ENCODE data around the gene RIPOR3.

The RIPOR3 gene

DNA sequence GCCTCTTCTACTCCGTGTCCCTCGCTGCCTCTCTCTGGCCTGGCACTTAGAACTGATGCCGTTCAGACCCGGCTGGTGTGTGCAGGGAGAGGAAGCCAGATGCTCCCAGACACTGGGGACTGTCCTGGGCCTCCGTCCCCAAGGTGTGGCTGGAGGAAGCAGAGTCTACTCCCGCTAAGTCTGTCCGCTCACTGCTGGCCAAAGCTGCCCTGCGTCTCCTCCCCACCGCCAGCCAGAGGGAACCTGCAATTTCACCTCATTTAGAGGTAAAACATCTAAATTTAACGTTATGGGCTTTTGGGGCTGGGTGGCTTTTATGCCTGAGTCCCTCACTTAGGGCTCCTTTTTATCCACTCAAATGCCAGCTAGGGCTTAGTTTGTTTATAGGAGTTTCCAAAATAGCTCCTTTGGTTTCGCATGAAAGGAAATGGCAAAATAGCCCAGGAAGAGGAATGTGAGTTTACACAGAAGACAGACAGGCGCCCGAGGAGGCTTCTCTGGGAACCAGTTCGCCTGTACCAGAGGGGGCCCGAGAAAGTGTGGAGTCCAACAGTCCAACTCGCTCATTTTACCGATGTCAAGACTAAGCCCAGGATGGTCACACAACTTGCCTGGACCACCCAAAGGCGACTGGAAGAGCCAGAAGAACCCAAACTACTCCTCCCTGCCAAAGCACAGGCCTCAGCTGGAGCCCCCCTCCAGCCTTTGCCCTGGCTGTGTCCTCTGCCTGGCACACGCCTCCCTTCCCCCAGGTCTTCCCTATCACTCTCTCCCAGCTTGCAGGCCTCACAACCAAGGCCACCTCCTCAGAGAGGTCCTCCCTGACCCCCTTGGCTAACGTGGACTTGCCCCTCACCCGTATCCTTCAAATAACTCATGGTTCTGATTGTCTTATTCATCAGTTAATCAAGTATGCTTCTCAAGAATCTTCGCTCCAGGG lies 54.5 kb downstream of the RIPOR3 start:
- ChIA-PET POLR2A (no interaction called here), CTCF (interaction anchor here (0.7 to 3.0 kb wide), 4 partner anchors 8 to 112 kb away, joined by 4 to 20 read pairs (median 8); no protein-coding TSS in a partner anchor)
- DNase-seq (ENCODE audit: extremely low spot score) = no peak
- TF ChIP-seq FOXA1 (IDR thresholded peaks at IDR 0.05) (no peak), HDGF (IDR thresholded peaks at IDR 0.05; ENCODE audit: borderline replicate concordance) (no peak), L3MBTL2 (conservative IDR thresholded peaks at IDR 0.05) (no peak), ARNT (IDR thresholded peaks at IDR 0.05) (no peak)

DNA sequence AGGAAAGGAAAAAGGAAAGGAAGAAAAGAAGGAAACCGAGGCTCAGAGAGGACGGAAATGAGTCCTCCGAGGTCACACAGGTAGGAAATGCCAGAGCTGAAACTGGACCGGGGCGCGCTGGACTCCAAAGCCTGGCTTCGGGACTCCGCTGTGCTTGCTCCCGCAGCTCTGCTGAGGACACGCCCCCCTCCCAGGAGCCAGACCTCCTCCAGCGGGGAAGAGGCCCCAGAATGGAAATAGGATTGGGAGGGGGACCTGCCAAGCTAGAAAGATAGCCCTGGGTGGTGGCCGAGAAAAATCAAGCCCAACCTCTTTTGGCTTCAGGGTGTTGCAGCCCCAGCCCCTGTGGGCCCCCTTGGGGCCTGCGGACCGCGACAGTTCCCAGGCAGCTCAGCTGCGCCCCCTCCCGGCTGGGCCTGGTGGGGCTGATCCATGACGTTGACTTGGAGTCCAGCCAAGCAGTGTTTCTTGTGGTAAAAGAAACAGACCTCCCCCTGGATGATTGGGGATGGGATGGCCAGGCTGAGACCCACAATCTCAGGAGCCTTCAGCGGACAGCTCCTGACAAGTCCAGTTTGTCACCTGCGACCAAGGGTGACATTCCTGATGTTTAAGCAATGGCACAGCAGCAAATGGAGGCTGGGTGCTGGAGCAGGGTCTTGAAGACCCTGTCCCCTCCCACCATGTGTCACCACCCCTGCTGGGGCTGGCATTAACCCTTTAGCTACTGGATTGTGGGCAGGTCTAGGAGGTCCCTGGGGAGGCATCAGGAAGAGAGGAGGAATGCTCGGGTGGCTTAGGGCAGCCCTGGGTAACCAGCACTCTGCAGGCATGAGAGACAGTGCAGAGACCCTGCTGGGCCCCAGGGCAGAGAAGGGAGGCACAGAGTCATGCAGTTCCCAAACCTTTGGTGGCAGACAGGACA lies 55.4 kb downstream of the RIPOR3 start:
- DNase-seq (ENCODE audit: extremely low spot score) = peak; percentile 91
- TF ChIP-seq CTBP1 (IDR thresholded peaks at IDR 0.05; ENCODE audit: borderline replicate concordance) (no peak), FOXA1 (IDR thresholded peaks at IDR 0.05) (no peak), BHLHE40 (IDR thresholded peaks at IDR 0.05; ENCODE audit: borderline replicate concordance) (no peak), L3MBTL2 (conservative IDR thresholded peaks at IDR 0.05) (no peak), SUZ12 (IDR thresholded peaks at IDR 0.05) (no peak), HDGF (IDR thresholded peaks at IDR 0.05; ENCODE audit: borderline replicate concordance) (no peak), ELF4 (IDR thresholded peaks at IDR 0.05) (no peak), ZNF384 (IDR thresholded peaks at IDR 0.05) (no peak), LEF1 (IDR thresholded peaks at IDR 0.05; ENCODE audit: borderline replicate concordance) (no peak), FOXM1 (IDR thresholded peaks at IDR 0.05; ENCODE audit: borderline replicate concordance) (no peak), ARNT (IDR thresholded peaks at IDR 0.05) (no peak), FOXK2 (IDR thresholded peaks at IDR 0.05) (no peak), PKNOX1 (IDR thresholded peaks at IDR 0.05) (no peak), TARDBP (IDR thresholded peaks at IDR 0.05) (no peak), SP1 (IDR thresholded peaks at IDR 0.05) (no peak), NFRKB (IDR thresholded peaks at IDR 0.05) (no peak)
- ChIA-PET CTCF (interaction anchor here (0.5 to 3.0 kb wide), 9 partner anchors 9 to 926 kb away, joined by 3 to 20 read pairs (median 5); partner anchors contain the start of gene BCAS4), POLR2A (no interaction called here)

- no peak for DNase-seq (ENCODE audit: extremely low spot score)
These were observed 56.3 kb downstream of the RIPOR3 start for GRCh38 chr20:50635014-50635557.

DNA sequence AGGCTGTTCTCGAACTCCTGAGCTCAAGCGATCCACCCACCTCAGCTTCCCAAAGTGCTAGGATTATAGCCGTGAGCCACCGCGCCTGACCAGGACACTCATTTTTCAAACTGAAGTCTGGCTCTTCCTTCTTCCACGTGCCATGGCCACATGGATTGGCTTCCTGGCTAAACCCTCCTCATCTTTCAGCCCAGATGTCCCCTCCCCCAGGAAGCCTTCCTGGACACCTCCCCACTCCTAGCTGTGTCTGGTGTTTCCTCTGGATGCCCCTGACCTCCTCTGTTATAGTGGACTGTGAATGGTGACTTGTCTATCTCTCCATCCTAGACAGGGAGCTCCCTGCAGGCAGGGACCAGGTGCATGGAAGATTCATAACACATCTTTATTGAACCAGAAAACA lies 57.2 kb downstream of the RIPOR3 start:
- TF ChIP-seq L3MBTL2 (conservative IDR thresholded peaks at IDR 0.05) (peak; percentile 35; the same call in 1 of the 2 replicates), NFRKB (IDR thresholded peaks at IDR 0.05) (no peak)
- POLR2A ChIA-PET = interaction anchor here (1.3 kb wide), 1 partner anchor 15 kb away, joined by 4 read pairs; no protein-coding TSS in a partner anchor
- CTCF ChIA-PET = interaction anchor here (0.7 to 3.0 kb wide), 2 partner anchors 8 to 115 kb away, joined by 5 to 20 read pairs; no protein-coding TSS in a partner anchor
- no peak for DNase-seq (ENCODE audit: extremely low spot score)

More at GRCh38 chr20:50635014-50635557, 56.3 kb downstream of the RIPOR3 start:
- TF ChIP-seq CTBP1 (IDR thresholded peaks at IDR 0.05; ENCODE audit: borderline replicate concordance) (no peak), LEF1 (IDR thresholded peaks at IDR 0.05; ENCODE audit: borderline replicate concordance) (no peak)
- POLR2A ChIA-PET = no interaction called here
- CTCF ChIA-PET = interaction anchor here (0.6 to 3.0 kb wide), 8 partner anchors 9 to 925 kb away, joined by 3 to 20 read pairs (median 5); partner anchors contain the start of gene BCAS4

DNA sequence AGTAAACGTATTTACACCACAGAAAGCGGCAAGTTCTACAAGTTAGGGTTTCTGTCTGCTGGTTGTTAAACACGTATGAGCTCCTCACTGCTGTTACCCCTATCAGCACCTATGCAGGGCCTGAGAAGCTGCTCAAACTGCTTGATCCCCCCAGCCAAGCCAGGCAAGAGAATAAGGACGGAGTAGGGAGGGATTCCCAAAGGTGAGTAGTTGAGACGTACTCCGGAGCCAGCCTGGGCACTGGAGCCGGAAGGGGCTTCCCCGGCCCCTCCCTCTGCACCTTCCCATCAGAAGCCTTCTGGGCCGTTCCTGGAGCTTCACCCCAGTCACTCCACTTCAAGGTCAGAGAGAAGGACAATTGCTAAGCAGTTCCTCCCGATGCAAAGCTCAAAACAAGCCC lies 58.0 kb downstream of the RIPOR3 start:
- CTCF ChIA-PET = interaction anchor here (0.7 kb wide), 1 partner anchor 157 kb away, joined by 4 read pairs; no protein-coding TSS in a partner anchor

More for the DNA sequence above, 58.0 kb downstream of the RIPOR3 start:
- TF ChIP-seq SP1 (IDR thresholded peaks at IDR 0.05) (no peak), FOXM1 (IDR thresholded peaks at IDR 0.05; ENCODE audit: borderline replicate concordance) (no peak), HDGF (IDR thresholded peaks at IDR 0.05; ENCODE audit: borderline replicate concordance) (no peak), TARDBP (IDR thresholded peaks at IDR 0.05) (no peak), NFRKB (IDR thresholded peaks at IDR 0.05) (no peak), L3MBTL2 (conservative IDR thresholded peaks at IDR 0.05) (no peak), ZNF384 (IDR thresholded peaks at IDR 0.05) (no peak), SUZ12 (IDR thresholded peaks at IDR 0.05) (no peak), FOXK2 (IDR thresholded peaks at IDR 0.05) (no peak), ELF4 (IDR thresholded peaks at IDR 0.05) (no peak), FOXA1 (IDR thresholded peaks at IDR 0.05) (no peak), CTBP1 (IDR thresholded peaks at IDR 0.05; ENCODE audit: borderline replicate concordance) (no peak), LEF1 (IDR thresholded peaks at IDR 0.05; ENCODE audit: borderline replicate concordance) (no peak), BHLHE40 (IDR thresholded peaks at IDR 0.05; ENCODE audit: borderline replicate concordance) (no peak), PKNOX1 (IDR thresholded peaks at IDR 0.05) (no peak), ARNT (IDR thresholded peaks at IDR 0.05) (no peak)
- no peak for DNase-seq (ENCODE audit: extremely low spot score)
- POLR2A ChIA-PET = interaction anchor here (0.9 to 1.3 kb wide), 2 partner anchors 16 to 298 kb away, joined by 3 to 4 read pairs; partner anchors contain the start of gene ADNP

Measured in HEK293T (cell line).